Activated T-cell treated with anti-CD3 and anti-CD28 coated beads, Interleukin-2, amount 50 U/mL, for 48 hours (primary cell): ENCODE measurements around the gene OTOP2.
A peak's percentile ranks its signal among the peaks of the same experiment; 100 is the strongest.
"Not testable (repeated sequence)": the region's sequence is repeated elsewhere in the genome, so short reads cannot be mapped to it uniquely, and the experiment has no call there.

ENCODE experiments used
- DNase-seq, 2 experiments: peaks; one replicate each; pipeline ENCODE4 v3.0.0-alpha.2; 2020

The OTOP2 gene

GRCh38 chr17:74975943-74976342 is 51.9 kb downstream of the OTOP2 start:
- DNase-seq: no peak

DNA sequence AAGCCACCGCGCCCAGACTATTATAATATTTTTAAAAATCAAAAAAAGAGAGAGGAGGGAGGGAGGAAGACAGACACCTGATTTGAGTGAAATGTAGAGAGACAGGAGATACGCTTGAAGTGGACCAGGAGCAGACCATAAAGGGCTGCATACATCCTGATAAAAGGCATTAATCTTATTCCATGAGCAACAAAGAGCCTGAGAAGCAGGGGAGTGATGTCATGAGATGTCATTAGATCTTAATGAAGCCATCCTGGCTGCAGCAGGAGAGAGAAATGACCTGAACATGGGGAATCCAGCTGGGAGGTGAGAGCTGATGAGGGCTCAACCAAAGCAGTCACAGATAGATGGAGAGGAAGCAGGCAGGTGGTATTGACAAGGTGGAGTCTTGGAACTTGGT is 53.7 kb downstream of the OTOP2 start:
- no peak for DNase-seq

GRCh38 chr17:74978240-74978639 is 54.2 kb downstream of the OTOP2 start:
- DNase-seq: no peak

GRCh38 chr17:74979408-74980146 is 55.5 kb downstream of the OTOP2 start:
- no peak for DNase-seq

- DNase-seq: no peak
These were observed 57.4 kb downstream of the OTOP2 start for GRCh38 chr17:74981318-74981978.

DNA sequence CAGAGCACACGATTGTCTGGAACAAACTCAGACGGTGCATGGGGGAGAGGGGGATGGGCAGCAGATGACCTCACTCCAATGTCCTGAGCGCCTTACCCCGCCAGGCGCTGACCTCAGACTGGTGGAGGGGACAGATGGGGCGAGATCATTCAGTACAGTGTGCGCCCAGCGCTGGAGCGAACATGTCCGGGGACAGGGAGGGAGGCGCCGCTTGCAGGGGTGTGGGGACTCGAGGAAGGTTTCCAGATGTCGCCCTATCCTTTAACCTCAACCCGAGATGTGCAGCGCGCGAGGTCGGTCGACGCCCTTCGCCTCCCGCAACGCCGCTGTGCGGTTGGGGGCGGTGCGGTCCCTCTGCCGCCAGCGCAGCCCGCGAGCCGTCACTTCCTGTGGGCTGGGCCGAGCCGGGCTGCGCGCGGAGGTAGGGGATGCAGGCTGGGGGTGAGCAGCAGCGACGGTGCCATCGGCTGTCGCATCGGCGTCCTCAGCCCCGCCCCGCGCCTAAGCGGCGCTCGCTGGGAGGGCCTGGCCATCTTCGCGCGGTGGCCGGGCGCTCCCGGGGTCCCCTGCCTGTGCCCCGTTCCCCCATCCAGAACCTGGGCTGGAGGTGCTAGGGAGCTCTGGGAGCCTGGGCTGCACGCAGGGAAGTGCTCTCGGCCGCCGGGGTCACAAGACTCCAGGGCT is 58.0 kb downstream of the OTOP2 start:
- peak; percentile 78 to 86 for DNase-seq

DNA sequence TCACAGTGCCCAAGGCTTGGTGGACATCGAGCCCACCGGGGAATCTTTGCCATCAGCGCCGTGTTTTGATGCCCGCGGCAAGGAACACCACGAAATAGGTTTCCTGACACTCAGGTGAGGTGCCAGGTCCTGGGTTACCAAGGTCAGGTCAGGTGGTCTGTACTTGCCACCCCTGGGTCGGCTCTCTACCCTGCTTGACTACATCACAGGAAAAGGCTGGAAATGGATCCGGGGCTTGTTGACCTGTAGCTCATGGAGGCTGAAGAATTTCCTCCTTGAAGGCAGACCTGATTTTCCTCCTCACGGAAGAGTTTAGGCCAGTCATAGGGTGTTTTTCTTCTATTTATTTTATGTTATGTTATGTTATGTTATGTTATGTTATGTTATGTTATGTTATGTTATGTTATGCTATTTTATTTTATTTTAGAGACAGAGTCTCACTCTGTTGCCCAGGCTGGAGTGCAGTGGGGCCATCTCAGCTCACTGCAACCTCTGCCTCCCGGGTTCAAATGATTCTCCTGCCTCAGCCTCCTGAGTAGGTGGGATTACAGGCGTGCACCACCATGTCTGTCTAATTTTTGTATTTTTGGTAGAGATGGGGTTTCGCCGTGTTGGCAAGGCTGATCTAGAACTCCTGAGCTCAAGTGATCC is 58.7 kb downstream of the OTOP2 start:
- not testable (repeated sequence) for DNase-seq
